OCI-LY1 (cell line): ENCODE data around the gene SLC36A4.

ENCODE experiments used
- CTCF ChIP-seq: fragments of 200-600 bp; sonication (generic), shearing (Covaris generic); IDR thresholded peaks from 2 replicates; pipeline ENCODE4 v1.5.1; 2017; ENCODE audit warnings: mild to moderate bottlenecking, antibody characterized with exemption, low read length, moderate library complexity, mixed read lengths
- EZH2 ChIP-seq: fragments of 200-600 bp; sonication (generic), shearing (Covaris generic); IDR thresholded peaks from 2 replicates; pipeline ENCODE4 v1.8.0; 2017; ENCODE audit warnings: borderline replicate concordance, mixed run types, mild to moderate bottlenecking, antibody characterized with exemption, low read length, moderate library complexity, mixed read lengths

GRCh38 chr11:93117565-93117964 lies 80.2 kb downstream of the SLC36A4 start:
- TF ChIP-seq CTCF = no peak
- no peak for TF ChIP-seq EZH2
